ENCODE measurements around the gene ZDHHC11.
A peak's percentile ranks its signal among the peaks of the same experiment; 100 is the strongest.
"Not testable (repeated sequence)": the region's sequence is repeated elsewhere in the genome, so short reads cannot be mapped to it uniquely, and the experiment has no call there.

Gene ZDHHC11

DNA sequence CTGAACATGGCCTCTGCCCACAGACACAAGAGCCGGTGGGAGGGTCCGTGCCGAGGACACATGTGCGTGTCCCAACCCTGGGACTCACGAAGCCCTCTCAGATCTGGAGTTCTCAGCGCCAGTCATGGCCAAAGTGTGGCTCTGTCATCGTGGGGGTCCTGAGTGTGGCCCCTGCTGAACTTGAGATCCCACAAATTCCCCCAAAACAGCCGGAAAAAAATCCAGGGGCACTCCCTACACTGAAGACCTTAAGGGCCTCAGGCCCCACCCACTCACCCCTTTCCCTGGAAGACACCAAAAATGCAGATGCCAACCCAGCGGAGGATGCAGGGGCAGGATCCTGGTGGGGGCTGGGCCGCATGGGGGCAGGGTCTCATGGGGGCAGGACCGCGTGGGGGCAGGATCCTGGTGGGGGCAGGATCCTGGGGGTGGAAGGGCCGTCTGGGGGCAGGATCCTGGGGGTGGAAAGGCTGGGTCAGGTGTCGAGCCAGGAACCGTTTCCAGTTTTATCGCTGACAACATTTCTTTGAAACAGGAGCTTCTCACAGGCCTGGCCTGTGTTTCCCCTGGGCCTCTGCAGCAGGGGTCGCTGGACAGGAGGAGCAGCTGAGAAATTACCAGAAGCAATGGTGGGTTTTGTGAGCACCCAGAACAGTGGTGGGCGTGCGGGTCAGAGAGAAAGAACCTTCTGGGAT lies 79.6 kb downstream of the ZDHHC11 start:
- H3K27ac ChIP-seq = not testable (repeated sequence)

GRCh38 chr5:770585-770984 lies 80.2 kb downstream of the ZDHHC11 start:
- H3K4me3 ChIP-seq, H3K27ac ChIP-seq: not testable (repeated sequence)

More for the DNA sequence above, 79.6 kb downstream of the ZDHHC11 start:
- not testable (repeated sequence) for H3K4me3 ChIP-seq

- H3K27ac ChIP-seq, H3K4me3 ChIP-seq: not testable (repeated sequence)
Observed at GRCh38 chr5:769485-770145, 81.2 kb downstream of the ZDHHC11 start.

- no peak overlapping the region for H3K27ac ChIP-seq
- no peak overlapping the region for H3K4me3 ChIP-seq
Observed at GRCh38 chr5:766666-767431, 83.9 kb downstream of the ZDHHC11 start.

GRCh38 chr5:765948-766631 lies 84.7 kb downstream of the ZDHHC11 start:
- H3K27ac ChIP-seq = no peak overlapping the region
- H3K4me3 ChIP-seq = no peak overlapping the region

DNA sequence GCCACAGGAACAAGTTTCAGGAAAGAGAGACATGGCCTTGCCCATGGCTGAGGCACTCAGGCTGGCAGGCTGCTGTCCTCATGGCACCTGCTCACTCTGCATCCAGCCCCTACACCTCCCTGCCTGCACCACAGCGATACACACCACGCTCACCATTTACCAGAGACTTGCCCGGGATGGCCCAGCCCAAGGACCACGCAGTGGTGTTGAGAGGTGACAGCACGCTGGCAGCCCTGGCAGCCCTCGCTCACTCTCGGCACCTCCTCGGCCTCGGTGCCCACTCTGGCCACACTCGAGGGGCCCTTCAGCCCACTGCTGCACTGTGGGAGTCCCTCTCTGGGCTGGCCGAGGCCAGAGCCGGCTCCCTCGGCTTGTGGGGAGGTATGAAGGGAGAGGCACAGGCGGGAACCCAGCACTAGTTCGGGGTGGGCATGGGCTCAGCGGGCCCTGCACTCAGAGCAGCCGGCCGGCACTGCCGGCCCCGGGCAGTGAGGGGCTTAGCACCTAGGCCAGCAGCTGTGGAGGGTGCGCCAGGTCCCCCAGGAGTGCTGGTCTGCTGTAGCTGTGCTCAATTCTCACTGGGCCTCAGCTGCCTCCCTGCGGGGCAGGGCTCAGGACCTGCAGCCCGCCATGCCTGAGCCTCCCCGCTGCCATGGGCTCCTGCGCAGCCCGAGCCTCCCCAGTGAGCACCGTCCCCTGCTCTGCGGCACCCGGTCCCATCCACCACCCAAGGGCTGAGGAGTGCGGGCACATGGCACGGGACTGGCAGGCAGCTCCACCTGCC lies 86.6 kb downstream of the ZDHHC11 start:
- Histone ChIP-seq H3K27ac (no peak overlapping the region), H3K4me3 (no peak overlapping the region)

DNA sequence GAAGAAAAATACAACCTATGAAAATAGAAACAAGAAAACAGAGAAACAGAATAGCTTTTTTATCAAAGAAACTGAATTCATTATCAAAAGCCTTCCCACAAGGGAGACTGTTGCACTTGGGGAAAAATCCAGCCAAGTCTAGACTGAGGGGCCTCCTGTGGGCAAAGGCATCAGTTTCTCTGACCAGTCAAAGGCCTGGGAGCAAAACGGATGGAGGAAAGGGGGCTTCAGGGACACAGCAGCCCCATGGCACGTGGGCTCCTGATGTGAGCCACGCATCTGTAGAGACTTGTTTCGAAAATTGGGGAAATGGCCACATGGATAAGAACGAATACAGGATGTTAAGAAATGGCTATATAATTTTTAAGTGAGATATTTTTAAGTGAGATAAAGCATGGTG lies 87.4 kb downstream of the ZDHHC11 start:
- H3K4me3 ChIP-seq = no peak overlapping the region
- H3K27ac ChIP-seq = no peak overlapping the region

- not testable (repeated sequence) for H3K27ac ChIP-seq, H3K4me3 ChIP-seq
Observed at GRCh38 chr5:762996-763395, 87.8 kb downstream of the ZDHHC11 start.

GRCh38 chr5:761854-762710 lies 88.7 kb downstream of the ZDHHC11 start:
- H3K27ac ChIP-seq = no peak overlapping the region

GRCh38 chr5:761059-761771 lies 89.6 kb downstream of the ZDHHC11 start:
- no peak overlapping the region for H3K27ac ChIP-seq
- no peak overlapping the region for H3K4me3 ChIP-seq

More at GRCh38 chr5:761854-762710, 88.7 kb downstream of the ZDHHC11 start:
- H3K4me3 ChIP-seq = no peak overlapping the region

DNA sequence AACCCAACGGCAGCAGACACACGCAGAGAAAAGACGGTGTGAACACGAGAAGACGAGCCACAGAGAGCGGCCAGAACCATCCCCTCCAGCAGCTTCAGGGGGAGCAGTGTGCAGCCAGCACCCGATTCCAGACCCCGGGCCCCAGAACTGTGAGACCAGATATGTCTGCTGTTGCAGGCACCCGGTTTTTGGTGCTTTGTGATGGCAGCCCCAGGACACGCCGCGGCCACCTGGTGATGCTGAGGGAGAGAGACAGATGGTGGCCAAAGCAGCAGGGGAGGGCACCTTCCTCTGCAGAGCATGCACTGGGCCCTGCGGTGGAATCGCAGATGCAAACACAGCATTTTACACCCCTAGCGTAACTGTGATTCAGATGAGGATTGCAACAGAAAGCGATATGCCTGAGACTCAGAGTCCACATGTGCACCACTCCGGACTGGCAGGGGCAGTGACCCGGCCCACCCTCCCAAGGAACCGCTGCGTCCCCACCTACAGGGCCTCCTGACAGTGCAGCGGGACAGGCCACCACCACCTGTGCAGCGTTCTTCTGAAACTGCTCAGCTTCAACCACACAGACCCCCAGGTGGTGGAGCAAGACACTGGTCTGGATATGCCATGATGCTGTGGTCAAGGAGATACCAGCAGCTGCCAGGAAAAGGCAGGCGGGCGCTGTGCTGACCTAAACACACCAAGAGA lies 90.3 kb downstream of the ZDHHC11 start:
- no peak overlapping the region for H3K4me3 ChIP-seq
- H3K27ac ChIP-seq = no peak overlapping the region

DNA sequence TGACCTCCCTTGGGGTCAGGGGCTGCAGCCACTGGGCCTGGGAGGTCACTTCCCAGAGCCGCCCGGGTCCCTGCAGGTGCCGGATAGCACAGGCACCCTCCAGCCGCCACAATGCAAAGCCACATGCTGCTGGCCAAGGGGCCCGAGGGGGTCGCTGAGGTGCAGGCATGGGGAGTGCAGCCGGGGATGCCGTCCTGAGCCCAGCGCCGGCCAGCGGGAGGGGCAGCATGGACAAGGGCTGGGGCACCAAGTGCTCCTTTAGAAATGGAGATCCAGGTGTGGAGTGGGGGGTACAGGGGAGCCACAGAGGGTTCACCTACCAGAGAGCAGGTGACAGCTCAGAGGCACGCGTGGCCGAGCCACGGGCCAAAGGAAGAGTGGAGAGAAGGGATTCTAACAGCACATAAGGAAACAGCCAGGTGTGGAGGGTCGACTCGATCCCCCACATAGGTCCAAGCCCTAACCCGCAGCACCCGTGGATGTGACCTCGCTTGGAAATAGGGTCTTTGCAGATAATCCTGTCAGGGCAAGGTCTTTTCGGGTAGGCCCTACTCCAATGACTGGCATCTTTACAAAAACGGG lies 90.9 kb downstream of the ZDHHC11 start:
- no peak overlapping the region for H3K4me3 ChIP-seq
- H3K27ac ChIP-seq = peak overlapping the region in 6 of 21 experiments; percentile 8 to 63 (median 42)

DNA sequence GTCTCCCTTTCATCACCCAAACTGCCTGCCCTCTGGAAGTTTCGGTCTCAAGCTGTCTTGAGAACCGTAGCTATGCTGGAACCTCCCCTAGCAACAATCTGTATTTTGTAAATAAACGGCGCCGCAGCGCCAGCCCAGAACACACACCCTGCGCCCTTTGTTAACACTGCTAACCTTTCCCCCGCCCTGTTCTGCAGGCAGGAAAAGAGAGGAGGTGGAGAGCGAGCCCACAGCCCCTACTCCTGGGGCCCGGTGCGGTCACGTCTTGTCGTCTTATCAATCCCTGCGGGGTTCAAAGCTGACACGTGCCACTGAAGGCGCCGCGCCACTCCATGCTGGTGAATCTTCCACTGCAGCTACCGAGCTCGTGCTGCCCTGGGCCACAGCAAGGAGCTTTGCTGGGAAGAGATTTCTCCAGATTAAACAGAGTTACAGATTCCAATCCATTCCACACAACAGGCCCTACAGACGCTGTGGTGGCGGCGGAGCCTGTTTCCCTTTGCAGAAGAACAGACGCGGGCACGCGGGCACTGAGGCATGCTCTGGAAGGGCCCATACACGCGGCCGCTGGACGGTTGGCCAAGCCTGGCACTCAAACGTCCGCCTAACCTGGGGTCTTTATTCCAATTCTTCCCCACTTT lies 91.6 kb downstream of the ZDHHC11 start:
- H3K27ac ChIP-seq = peak overlapping the region in 8 of 21 experiments; percentile 6 to 63 (median 36)

DNA sequence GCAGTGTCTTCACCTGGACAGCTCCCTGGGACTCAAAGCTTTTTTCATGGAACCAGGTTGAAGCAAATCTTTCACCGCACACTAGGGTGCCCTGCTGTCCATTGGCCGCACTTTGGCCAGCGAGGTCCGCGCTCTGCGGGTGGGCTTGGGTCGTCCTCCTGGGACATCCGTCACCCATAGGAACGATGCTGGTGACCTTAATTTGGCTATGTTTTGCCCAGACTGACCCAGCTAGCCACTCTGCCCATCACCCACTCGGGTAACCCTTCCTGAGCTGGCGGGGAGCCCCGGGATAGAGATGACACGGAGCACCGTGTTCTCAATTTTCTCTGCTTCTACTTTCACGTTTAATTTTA lies 92.1 kb downstream of the ZDHHC11 start:
- H3K27ac ChIP-seq = peak overlapping the region in 6 of 21 experiments; percentile 6 to 62 (median 42)
- H3K4me3 ChIP-seq = peak overlapping the region in 1 of 7 experiments; percentile 7

More for the DNA sequence above, 91.6 kb downstream of the ZDHHC11 start:
- no peak overlapping the region for H3K4me3 ChIP-seq

GRCh38 chr5:757931-758697 lies 92.7 kb downstream of the ZDHHC11 start:
- H3K4me3 ChIP-seq = peak overlapping the region in 1 of 7 experiments; percentile 7
- H3K27ac ChIP-seq = peak overlapping the region in 5 of 21 experiments; percentile 19 to 62 (median 45)

Measured in skin epidermis (tissue), 12 donors.